ENCODE results near the gene CETP. TPM values are rescaled to one million over a fixed set of nuclear protein-coding genes. Genes with fewer than 3 reads are reported as not detected.
A peak's percentile ranks its signal among the peaks of the same experiment; 100 is the strongest.

The CETP gene
- total and polyA plus RNA-seq, 2 of the 13 experiments (the other 11 are each of a cell fraction or from before 2014, with no cell fraction given) = 0.31 to 9.8 TPM

DNA sequence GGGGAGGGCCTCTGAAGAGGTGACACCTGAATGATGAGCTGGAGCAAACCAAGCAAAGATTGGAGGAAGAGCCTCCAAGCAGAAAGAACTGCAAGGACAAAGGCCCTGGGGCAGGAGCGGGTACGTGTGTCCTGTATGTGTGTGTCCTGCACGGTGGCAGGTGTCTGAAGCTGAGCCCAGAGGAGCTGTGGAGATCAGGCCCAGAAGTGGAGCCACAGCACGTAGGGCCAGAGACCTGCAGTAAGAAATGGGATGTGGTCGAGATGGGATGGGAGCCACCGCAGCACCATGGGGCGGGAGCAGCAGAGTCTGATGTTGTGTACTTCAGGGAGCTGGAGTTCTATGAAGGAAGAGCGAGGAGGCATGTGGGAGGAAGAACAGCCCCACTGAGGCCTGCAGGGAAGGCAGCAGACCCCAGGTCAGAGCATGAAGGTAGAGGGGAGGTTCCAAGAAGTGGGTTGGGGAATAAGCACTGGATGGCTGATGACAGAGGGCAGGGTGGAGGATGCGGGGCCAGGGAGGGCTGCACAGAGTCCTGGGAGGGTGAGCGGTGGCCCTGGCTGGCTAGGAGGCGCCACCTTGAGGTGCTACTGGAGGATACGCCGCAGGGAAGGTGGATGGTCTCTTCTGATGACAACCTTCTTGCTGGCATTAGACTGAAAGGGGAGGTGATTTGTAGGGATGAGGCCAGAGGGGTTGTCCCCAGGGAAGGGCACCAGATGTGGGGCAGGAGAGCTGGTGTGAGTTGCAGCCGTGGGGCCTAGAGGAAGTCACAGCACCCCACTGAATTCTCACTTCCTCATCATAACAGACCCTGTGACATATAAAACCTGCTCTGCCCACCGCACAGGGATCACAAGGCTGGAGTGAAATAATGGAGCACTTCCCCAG lies 10.6 kb upstream of the CETP start (continued):
- TF ChIP-seq ZNF619 (CRISPR knock-in tag; IDR thresholded peaks at IDR 0.05) = peak; percentile 86
- TF ChIP-seq, protein P1, sequence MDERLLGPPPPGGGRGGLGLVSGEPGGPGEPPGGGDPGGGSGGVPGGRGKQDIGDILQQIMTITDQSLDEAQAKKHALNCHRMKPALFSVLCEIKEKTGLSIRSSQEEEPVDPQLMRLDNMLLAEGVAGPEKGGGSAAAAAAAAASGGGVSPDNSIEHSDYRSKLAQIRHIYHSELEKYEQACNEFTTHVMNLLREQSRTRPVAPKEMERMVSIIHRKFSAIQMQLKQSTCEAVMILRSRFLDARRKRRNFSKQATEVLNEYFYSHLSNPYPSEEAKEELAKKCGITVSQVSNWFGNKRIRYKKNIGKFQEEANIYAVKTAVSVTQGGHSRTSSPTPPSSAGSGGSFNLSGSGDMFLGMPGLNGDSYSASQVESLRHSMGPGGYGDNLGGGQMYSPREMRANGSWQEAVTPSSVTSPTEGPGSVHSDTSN (CRISPR knock-in tag; IDR thresholded peaks at IDR 0.05) = 0 out of 2 replicates have a peak, but pooled peaks have one; percentile 22
- peak; percentile 40; the same call in 1 of the 2 replicates for TF ChIP-seq ZNF616 (CRISPR knock-in tag; IDR thresholded peaks at IDR 0.05; ENCODE audit: low read depth)
- TF ChIP-seq, protein P2, sequence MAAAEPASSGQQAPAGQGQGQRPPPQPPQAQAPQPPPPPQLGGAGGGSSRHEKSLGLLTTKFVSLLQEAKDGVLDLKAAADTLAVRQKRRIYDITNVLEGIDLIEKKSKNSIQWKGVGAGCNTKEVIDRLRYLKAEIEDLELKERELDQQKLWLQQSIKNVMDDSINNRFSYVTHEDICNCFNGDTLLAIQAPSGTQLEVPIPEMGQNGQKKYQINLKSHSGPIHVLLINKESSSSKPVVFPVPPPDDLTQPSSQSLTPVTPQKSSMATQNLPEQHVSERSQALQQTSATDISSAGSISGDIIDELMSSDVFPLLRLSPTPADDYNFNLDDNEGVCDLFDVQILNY (CRISPR knock-in tag; conservative IDR thresholded peaks at IDR 0.05) = no peak
- 0 out of 2 replicates have a peak, but pooled peaks have one; percentile 58 for TF ChIP-seq ZNF891 (CRISPR knock-in tag; IDR thresholded peaks at IDR 0.05)
- TF ChIP-seq, protein P3, sequence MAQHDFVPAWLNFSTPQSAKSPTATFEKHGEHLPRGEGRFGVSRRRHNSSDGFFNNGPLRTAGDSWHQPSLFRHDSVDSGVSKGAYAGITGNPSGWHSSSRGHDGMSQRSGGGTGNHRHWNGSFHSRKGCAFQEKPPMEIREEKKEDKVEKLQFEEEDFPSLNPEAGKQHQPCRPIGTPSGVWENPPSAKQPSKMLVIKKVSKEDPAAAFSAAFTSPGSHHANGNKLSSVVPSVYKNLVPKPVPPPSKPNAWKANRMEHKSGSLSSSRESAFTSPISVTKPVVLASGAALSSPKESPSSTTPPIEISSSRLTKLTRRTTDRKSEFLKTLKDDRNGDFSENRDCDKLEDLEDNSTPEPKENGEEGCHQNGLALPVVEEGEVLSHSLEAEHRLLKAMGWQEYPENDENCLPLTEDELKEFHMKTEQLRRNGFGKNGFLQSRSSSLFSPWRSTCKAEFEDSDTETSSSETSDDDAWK (CRISPR knock-in tag; IDR thresholded peaks at IDR 0.05) = no peak
- TF ChIP-seq MYNN (CRISPR knock-in tag; IDR thresholded peaks at IDR 0.05; ENCODE audit: low read depth) = no peak
- TF ChIP-seq, protein P4, sequence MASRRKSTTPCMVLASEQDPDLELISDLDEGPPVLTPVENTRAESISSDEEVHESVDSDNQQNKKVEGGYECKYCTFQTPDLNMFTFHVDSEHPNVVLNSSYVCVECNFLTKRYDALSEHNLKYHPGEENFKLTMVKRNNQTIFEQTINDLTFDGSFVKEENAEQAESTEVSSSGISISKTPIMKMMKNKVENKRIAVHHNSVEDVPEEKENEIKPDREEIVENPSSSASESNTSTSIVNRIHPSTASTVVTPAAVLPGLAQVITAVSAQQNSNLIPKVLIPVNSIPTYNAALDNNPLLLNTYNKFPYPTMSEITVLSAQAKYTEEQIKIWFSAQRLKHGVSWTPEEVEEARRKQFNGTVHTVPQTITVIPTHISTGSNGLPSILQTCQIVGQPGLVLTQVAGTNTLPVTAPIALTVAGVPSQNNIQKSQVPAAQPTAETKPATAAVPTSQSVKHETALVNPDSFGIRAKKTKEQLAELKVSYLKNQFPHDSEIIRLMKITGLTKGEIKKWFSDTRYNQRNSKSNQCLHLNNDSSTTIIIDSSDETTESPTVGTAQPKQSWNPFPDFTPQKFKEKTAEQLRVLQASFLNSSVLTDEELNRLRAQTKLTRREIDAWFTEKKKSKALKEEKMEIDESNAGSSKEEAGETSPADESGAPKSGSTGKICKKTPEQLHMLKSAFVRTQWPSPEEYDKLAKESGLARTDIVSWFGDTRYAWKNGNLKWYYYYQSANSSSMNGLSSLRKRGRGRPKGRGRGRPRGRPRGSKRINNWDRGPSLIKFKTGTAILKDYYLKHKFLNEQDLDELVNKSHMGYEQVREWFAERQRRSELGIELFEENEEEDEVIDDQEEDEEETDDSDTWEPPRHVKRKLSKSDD (CRISPR knock-in tag; IDR thresholded peaks at IDR 0.05; ENCODE audit: low read depth) = no peak
- TF ChIP-seq RARG (CRISPR knock-in tag; IDR thresholded peaks at IDR 0.05; ENCODE audit: low read depth) = no peak
- no peak for TF ChIP-seq SP1 (IDR thresholded peaks at IDR 0.05)
- TF ChIP-seq SP1 (CRISPR knock-in tag; IDR thresholded peaks at IDR 0.05) = no peak
- TF ChIP-seq SOX6 (IDR thresholded peaks at IDR 0.05) = no peak
- peak; percentile 35; the same call in 1 of the 2 replicates for TF ChIP-seq SOX6 (CRISPR knock-in tag; IDR thresholded peaks at IDR 0.05)
- no peak for TF ChIP-seq CREB1 (IDR thresholded peaks at IDR 0.05)
- no peak for TF ChIP-seq CREB1 (CRISPR knock-in tag; IDR thresholded peaks at IDR 0.05)
- TF ChIP-seq, protein P5, sequence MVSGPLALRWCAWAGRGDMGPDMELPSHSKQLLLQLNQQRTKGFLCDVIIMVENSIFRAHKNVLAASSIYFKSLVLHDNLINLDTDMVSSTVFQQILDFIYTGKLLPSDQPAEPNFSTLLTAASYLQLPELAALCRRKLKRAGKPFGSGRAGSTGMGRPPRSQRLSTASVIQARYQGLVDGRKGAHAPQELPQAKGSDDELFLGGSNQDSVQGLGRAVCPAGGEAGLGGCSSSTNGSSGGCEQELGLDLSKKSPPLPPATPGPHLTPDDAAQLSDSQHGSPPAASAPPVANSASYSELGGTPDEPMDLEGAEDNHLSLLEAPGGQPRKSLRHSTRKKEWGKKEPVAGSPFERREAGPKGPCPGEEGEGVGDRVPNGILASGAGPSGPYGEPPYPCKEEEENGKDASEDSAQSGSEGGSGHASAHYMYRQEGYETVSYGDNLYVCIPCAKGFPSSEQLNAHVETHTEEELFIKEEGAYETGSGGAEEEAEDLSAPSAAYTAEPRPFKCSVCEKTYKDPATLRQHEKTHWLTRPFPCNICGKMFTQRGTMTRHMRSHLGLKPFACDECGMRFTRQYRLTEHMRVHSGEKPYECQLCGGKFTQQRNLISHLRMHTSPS (CRISPR knock-in tag; IDR thresholded peaks at IDR 0.05; ENCODE audit: low read depth) = 0 out of 2 replicates have a peak, but pooled peaks have one; percentile 34
- TF ChIP-seq, protein P6, sequence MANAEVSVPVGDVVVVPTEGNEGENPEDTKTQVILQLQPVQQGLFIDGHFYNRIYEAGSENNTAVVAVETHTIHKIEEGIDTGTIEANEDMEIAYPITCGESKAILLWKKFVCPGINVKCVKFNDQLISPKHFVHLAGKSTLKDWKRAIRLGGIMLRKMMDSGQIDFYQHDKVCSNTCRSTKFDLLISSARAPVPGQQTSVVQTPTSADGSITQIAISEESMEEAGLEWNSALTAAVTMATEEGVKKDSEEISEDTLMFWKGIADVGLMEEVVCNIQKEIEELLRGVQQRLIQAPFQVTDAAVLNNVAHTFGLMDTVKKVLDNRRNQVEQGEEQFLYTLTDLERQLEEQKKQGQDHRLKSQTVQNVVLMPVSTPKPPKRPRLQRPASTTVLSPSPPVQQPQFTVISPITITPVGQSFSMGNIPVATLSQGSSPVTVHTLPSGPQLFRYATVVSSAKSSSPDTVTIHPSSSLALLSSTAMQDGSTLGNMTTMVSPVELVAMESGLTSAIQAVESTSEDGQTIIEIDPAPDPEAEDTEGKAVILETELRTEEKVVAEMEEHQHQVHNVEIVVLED (CRISPR knock-in tag; IDR thresholded peaks at IDR 0.05; ENCODE audit: borderline replicate concordance) = peak; percentile 31; the same call in 1 of the 2 replicates
- TF ChIP-seq, protein P7, sequence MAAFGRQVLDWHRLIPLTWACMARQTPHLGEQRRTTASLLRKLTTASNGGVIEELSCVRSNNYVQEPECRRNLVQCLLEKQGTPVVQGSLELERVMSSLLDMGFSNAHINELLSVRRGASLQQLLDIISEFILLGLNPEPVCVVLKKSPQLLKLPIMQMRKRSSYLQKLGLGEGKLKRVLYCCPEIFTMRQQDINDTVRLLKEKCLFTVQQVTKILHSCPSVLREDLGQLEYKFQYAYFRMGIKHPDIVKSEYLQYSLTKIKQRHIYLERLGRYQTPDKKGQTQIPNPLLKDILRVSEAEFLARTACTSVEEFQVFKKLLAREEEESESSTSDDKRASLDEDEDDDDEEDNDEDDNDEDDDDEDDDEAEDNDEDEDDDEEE (CRISPR knock-in tag; IDR thresholded peaks at IDR 0.05) = no peak
